HEK293T (cell line): ENCODE measurements around the gene E2F2.

Source experiments
- CTBP1 ChIP-seq: fragments of 450-650 bp; IDR thresholded peaks from 2 replicates; pipeline ENCODE4 v1.6.1; 2016; ENCODE audit warnings: borderline replicate concordance
- ELF4 ChIP-seq: fragments of 450-650 bp; IDR thresholded peaks from 2 replicates; pipeline ENCODE4 v1.6.1; 2017; ENCODE audit warnings: antibody characterized with exemption
- FOXA1 ChIP-seq: fragments of 450-650 bp; IDR thresholded peaks from 2 replicates; pipeline ENCODE4 v1.6.1; 2016; ENCODE audit warnings: mild to moderate bottlenecking
- FOXM1 ChIP-seq: fragments of 450-650 bp; IDR thresholded peaks from 2 replicates; pipeline ENCODE4 v1.6.1; 2017; ENCODE audit warnings: mild to moderate bottlenecking, borderline replicate concordance
- LEF1 ChIP-seq: fragments of 450-650 bp; IDR thresholded peaks from 2 replicates; pipeline ENCODE4 v1.6.1; 2017; ENCODE audit warnings: mild to moderate bottlenecking, borderline replicate concordance
- NFRKB ChIP-seq: fragments of 450-650 bp; IDR thresholded peaks from 2 replicates; pipeline ENCODE4 v1.6.1; 2016; ENCODE audit warnings: mild to moderate bottlenecking, moderate library complexity
- PKNOX1 ChIP-seq: fragments of 450-650 bp; IDR thresholded peaks from 2 replicates; pipeline ENCODE4 v1.6.1; 2016
- SP1 ChIP-seq: fragments of 450-650 bp; IDR thresholded peaks from 2 replicates; pipeline ENCODE4 v1.6.1; 2017
- TARDBP ChIP-seq: fragments of 450-650 bp; IDR thresholded peaks from 2 replicates; pipeline ENCODE4 v1.6.1; 2016
- ZNF384 ChIP-seq: fragments of 450-650 bp; IDR thresholded peaks from 2 replicates; pipeline ENCODE4 v1.6.1; 2016

- no peak for TF ChIP-seq FOXM1
- TF ChIP-seq SP1 = no peak
- TF ChIP-seq TARDBP = no peak
- TF ChIP-seq ELF4 = no peak
- no peak for TF ChIP-seq PKNOX1
- TF ChIP-seq ZNF384 = no peak
- no peak for TF ChIP-seq FOXA1
- no peak for TF ChIP-seq LEF1
- no peak for TF ChIP-seq NFRKB
- TF ChIP-seq CTBP1 = no peak
Measured at GRCh38 chr1:23568608-23569383, 37.8 kb upstream of the E2F2 start.
